ENCODE measurements around the gene RPS15A.

- TF ChIP-seq EZH2 (IDR thresholded peaks at IDR 0.05) (no peak), POLR2AphosphoS5 (IDR thresholded peaks at IDR 0.05; ENCODE audit: borderline replicate concordance, low read depth, low read length) (no peak), FOXP2 (optimal IDR thresholded peaks at IDR 0.05; ENCODE audit: control extremely low read depth, extremely low read length, insufficient read depth) (no peak)
Observed at GRCh38 chr16:18829251-18829650, 39.1 kb upstream of the RPS15A start.

Data from SK-N-MC (cell line).